CD8-positive, alpha-beta memory T cell (primary cell): ENCODE measurements around the gene GPR158. TPM values are rescaled to one million over a fixed set of nuclear protein-coding genes. Genes with fewer than 3 reads are reported as not detected.
"Not testable (repeated sequence)": the region's sequence is repeated elsewhere in the genome, so short reads cannot be mapped to it uniquely, and the experiment has no call there.

Experiments
- CTCF ChIA-PET: fragments of 350-600 bp; sonication (Branson Sonifier 250); formaldehyde crosslinking; loops from one replicate; lab custom pipeline; 2021; ENCODE audit warnings: antibody characterized with exemption; lab: Charles Lee
- POLR2A ChIA-PET: fragments of 350-600 bp; sonication (Branson Sonifier 250); formaldehyde crosslinking; loops from one replicate; lab custom pipeline; 2021; ENCODE audit warnings: antibody characterized with exemption; lab: Charles Lee
- DNase-seq, 5 donors: peaks; one replicate each; pipeline versions ENCODE4 v3.0.0 to v3.0.0-alpha.2; 2020 to 2022; ENCODE audit warnings: mixed read lengths in 1 of 5
- H3K27ac ChIP-seq: one replicate; pipeline ENCODE4 v1.7.0; 2013; ENCODE audit warnings: low read depth, mild to moderate bottlenecking, low read length, moderate library complexity
- H3K27me3 ChIP-seq: 2 replicates; pipeline ENCODE4 v1.7.0; 2013; ENCODE audit warnings: low read length, mild to moderate bottlenecking; ENCODE audit not compliant: insufficient read depth, poor library complexity, severe bottlenecking
- H3K36me3 ChIP-seq: 2 replicates; pipeline ENCODE4 v1.7.0; 2013; ENCODE audit warnings: mild to moderate bottlenecking, low read length, moderate library complexity; ENCODE audit not compliant: insufficient read depth
- H3K4me1 ChIP-seq: 2 replicates; pipeline ENCODE4 v1.7.0; 2013; ENCODE audit warnings: mild to moderate bottlenecking, low read length, moderate library complexity; ENCODE audit not compliant: insufficient read depth
- H3K4me3 ChIP-seq: 2 replicates; pipeline ENCODE4 v1.7.0; 2013; ENCODE audit warnings: mild to moderate bottlenecking, low read length
- H3K9me3 ChIP-seq: 2 replicates; pipeline ENCODE4 v1.7.0; 2013; ENCODE audit warnings: mild to moderate bottlenecking, low read length
- H3K27ac Mint-ChIP-seq, 8 donors: one replicate each; pipeline ENCODE4 v1.8.0; 2020 to 2021; ENCODE audit warnings: mixed read lengths in 8 of 8, mild to moderate bottlenecking in 6 of 8, inconsistent platforms in 3 of 8, moderate library complexity in 3 of 8
- H3K27me3 Mint-ChIP-seq, 2 donors: one replicate each; pipeline ENCODE4 v1.8.0; 2020 to 2021; ENCODE audit warnings: mixed read lengths in 2 of 2, mild to moderate bottlenecking in 1 of 2, moderate library complexity in 1 of 2
- H3K36me3 Mint-ChIP-seq, 3 donors: one replicate each; pipeline ENCODE4 v1.8.0; 2020 to 2021; ENCODE audit warnings: mixed read lengths in 3 of 3, inconsistent platforms in 1 of 3, mild to moderate bottlenecking in 1 of 3
- H3K4me1 Mint-ChIP-seq, 3 donors: one replicate each; pipeline ENCODE4 v1.8.0; 2020 to 2021; ENCODE audit warnings: mixed read lengths in 3 of 3, inconsistent platforms in 1 of 3, mild to moderate bottlenecking in 1 of 3
- H3K4me3 Mint-ChIP-seq, 7 donors: one replicate each; pipeline ENCODE4 v1.8.0; 2020 to 2021; ENCODE audit warnings: mixed read lengths in 7 of 7, mild to moderate bottlenecking in 6 of 7, moderate library complexity in 4 of 7, inconsistent platforms in 2 of 7
- H3K9me3 Mint-ChIP-seq, 5 donors: one replicate each; pipeline ENCODE4 v1.8.0; 2020 to 2022; ENCODE audit warnings: mixed read lengths in 5 of 5, mild to moderate bottlenecking in 3 of 5, moderate library complexity in 2 of 5, inconsistent platforms in 1 of 5
- polyA plus RNA-seq: library from polyadenylated mRNA; unstranded; fragments of 300-500 nt; fragmentation: Illumina TruSeq; gene quantifications from one replicate; pipeline ENCODE4 v1.2.3, GENCODE V29; 2021
- total RNA-seq, 2 experiments: library from RNA; stranded (reverse); gene quantifications; one replicate each; pipeline ENCODE4 v1.2.3, GENCODE V29; 2021

The GPR158 gene
- total and polyA plus RNA-seq, 3 experiments from 2014 or later, result not detected

DNA sequence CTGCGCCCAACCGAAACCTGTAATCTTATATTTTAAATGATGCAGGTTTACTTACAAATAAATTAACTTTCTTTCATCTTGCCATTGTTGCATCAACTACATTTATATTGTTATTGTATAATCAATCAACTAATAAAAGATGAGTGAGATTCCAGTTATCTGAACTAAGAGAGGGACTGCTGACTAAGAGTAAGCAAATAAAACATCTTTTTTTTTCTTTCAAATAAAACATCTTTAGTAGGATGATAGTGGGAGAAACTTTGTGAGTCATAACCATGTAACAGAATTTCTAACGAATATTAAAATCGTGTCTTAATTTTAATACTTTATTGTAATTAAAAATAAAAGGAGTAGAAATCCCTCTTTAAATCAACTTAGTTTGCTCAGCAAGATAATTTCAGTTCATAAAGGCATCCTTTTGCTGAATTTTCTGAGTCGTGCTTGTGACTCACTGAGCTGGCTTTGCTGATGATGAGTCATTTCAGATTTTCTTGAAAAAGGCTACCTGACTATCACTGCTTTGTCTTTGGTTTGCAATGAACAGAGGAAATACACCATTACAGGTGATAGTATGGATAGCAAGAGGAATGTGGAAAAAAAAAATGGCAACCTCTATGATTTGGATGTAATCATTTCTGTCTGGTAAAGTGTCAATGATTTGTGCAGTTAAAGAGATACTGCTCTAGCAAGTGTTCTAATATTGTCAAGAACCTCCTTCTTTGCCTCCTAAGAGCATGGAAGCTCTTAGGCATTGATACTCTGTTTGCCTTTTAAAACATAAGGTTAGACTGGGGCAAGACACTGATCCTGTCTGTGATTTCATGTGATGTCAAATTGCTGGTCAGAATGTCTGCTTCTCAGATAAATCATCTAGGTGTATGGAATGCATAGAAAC lies 119.5 kb downstream of the GPR158 start:
- POLR2A ChIA-PET, result no interaction called here
- no peak overlapping the region for H3K4me3 Mint-ChIP-seq
- CTCF ChIA-PET, result no interaction called here
- DNase-seq, result no peak
- peaks cover 0 to 6% (median 0%) of the 10 kb centered on the region in 5 donors for H3K9me3 Mint-ChIP-seq
- no peak overlapping the region for H3K27ac ChIP-seq
- H3K36me3 Mint-ChIP-seq, result no peaks in the 10 kb centered on the region
- no peaks in the 10 kb centered on the region for H3K4me1 ChIP-seq
- no peaks in the 10 kb centered on the region for H3K4me1 Mint-ChIP-seq
- H3K27me3 ChIP-seq, result no peaks in the 10 kb centered on the region
- H3K36me3 ChIP-seq, result no peaks in the 10 kb centered on the region
- H3K27me3 Mint-ChIP-seq, result no peaks in the 10 kb centered on the region
- no peak overlapping the region for H3K27ac Mint-ChIP-seq
- no peak overlapping the region for H3K4me3 ChIP-seq
- H3K9me3 ChIP-seq, result no peaks in the 10 kb centered on the region

DNA sequence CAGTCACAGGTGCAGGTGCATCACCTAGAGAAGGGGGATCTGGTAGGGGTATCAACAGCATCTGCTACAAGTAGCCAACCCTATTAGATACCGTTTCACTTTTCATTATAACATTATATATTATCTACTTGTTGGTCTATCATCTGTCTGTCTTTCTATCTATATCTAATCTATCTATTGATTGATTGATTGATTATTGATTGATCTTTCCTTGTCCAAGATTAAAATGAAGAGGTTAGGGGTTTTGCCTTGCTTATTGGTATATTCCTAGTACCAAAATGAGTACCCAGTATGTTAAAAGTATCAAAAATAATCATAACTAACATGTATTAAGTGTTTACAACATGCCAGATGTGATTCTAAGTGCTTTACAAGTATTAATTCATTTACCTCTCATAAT lies 121.5 kb downstream of the GPR158 start:
- Histone ChIP-seq H3K27me3 (no peaks in the 10 kb centered on the region), H3K27ac (no peak overlapping the region), H3K4me1 (no peaks in the 10 kb centered on the region), H3K36me3 (no peaks in the 10 kb centered on the region), H3K4me3 (no peak overlapping the region), H3K9me3 (no peaks in the 10 kb centered on the region)
- no peaks in the 10 kb centered on the region for H3K4me1 Mint-ChIP-seq
- no peaks in the 10 kb centered on the region for H3K27me3 Mint-ChIP-seq
- no peak overlapping the region for H3K4me3 Mint-ChIP-seq
- H3K36me3 Mint-ChIP-seq, result no peaks in the 10 kb centered on the region
- DNase-seq, result no peak
- CTCF ChIA-PET, result no interaction called here
- POLR2A ChIA-PET, result no interaction called here
- peaks cover 0 to 6% (median 0%) of the 10 kb centered on the region in 5 donors for H3K9me3 Mint-ChIP-seq
- no peak overlapping the region for H3K27ac Mint-ChIP-seq

DNA sequence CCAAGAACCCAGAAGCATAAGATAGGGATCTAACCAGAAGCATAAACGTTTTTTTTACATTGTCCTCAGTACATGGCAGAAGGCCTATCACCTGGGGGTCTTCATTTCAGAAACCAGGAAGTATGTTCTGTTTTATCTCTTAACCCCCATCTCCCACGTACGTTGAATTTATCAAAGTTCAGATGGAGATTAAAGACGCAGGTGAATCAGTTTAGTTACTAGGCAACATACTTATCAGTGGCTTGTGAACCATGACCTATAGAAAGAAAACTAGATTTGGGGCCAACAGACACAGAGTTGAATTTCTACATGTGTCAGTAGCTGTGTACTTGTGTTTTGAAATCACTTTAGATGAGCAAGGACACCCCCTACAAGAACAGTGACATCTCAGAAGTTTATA lies 122.7 kb downstream of the GPR158 start:
- POLR2A ChIA-PET, result no interaction called here
- H3K27ac Mint-ChIP-seq, result no peak overlapping the region
- CTCF ChIA-PET, result no interaction called here

DNA sequence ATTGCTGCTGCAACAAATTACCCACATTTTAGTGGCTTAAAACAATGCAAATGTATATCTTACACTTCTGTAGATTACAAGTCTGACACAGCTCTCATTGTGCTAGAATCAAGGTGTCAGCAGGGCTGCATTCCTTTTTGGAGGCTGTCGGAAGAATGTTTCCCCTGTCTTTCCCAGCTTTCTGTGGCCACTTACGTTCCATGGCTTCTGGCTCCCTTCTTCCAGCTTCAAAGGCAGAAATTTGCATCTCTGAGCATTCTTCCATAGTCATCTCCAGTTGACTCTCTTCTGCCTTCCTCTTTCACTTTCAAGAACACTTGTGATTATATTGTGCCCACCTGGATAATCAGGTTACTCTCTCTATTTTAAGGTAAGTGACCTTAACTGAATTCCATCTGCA lies 125.3 kb downstream of the GPR158 start:
- Histone ChIP-seq H3K27me3 (no peaks in the 10 kb centered on the region), H3K4me3 (no peak overlapping the region), H3K36me3 (no peaks in the 10 kb centered on the region), H3K27ac (no peak overlapping the region), H3K4me1 (no peaks in the 10 kb centered on the region), H3K9me3 (no peaks in the 10 kb centered on the region)
- Mint-ChIP-seq H3K4me3 (no peak overlapping the region), H3K9me3 (peaks cover 0 to 7% (median 2%) of the 10 kb centered on the region in 5 donors), H3K4me1 (no peaks in the 10 kb centered on the region), H3K27ac (no peak overlapping the region), H3K27me3 (no peaks in the 10 kb centered on the region), H3K36me3 (no peaks in the 10 kb centered on the region)
- no peak for DNase-seq
- POLR2A ChIA-PET, result no interaction called here
- CTCF ChIA-PET, result no interaction called here

More for the DNA sequence above, 122.7 kb downstream of the GPR158 start:
- Histone ChIP-seq H3K27ac (no peak overlapping the region), H3K4me3 (no peak overlapping the region), H3K36me3 (no peaks in the 10 kb centered on the region), H3K9me3 (no peaks in the 10 kb centered on the region), H3K4me1 (no peaks in the 10 kb centered on the region), H3K27me3 (no peaks in the 10 kb centered on the region)
- Mint-ChIP-seq H3K4me3 (no peak overlapping the region), H3K36me3 (no peaks in the 10 kb centered on the region), H3K4me1 (no peaks in the 10 kb centered on the region), H3K9me3 (peaks cover 0 to 7% (median 0%) of the 10 kb centered on the region in 5 donors), H3K27me3 (no peaks in the 10 kb centered on the region)
- no peak for DNase-seq

DNA sequence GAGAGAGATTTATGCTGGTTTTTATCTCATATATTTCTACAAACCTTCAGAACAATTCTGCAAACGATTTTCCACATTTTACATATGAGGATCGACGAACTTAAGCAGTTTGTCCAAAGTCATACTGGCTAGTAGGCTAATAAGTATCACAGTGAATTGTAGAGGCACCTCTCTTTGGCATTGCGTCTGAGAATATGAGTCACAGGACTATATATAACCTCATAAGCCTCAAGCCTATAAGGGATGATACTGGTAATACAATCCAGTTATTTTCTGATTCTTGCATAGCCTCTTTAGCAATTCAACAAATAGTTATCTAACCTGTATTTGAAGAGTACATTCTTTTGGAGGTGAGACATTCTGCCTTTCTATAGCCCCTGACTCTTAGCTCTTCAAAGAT lies 129.8 kb downstream of the GPR158 start:
- Histone ChIP-seq H3K36me3 (no peaks in the 10 kb centered on the region), H3K27me3 (no peaks in the 10 kb centered on the region), H3K4me1 (no peaks in the 10 kb centered on the region), H3K9me3 (no peaks in the 10 kb centered on the region), H3K27ac (no peak overlapping the region), H3K4me3 (no peak overlapping the region)
- Mint-ChIP-seq H3K4me3 (no peak overlapping the region), H3K4me1 (no peaks in the 10 kb centered on the region), H3K36me3 (no peaks in the 10 kb centered on the region), H3K27me3 (no peaks in the 10 kb centered on the region), H3K9me3 (peaks cover 2 to 15% (median 7%) of the 10 kb centered on the region in 5 donors), H3K27ac (no peak overlapping the region)
- ChIA-PET POLR2A (no interaction called here), CTCF (no interaction called here)
- no peak for DNase-seq

DNA sequence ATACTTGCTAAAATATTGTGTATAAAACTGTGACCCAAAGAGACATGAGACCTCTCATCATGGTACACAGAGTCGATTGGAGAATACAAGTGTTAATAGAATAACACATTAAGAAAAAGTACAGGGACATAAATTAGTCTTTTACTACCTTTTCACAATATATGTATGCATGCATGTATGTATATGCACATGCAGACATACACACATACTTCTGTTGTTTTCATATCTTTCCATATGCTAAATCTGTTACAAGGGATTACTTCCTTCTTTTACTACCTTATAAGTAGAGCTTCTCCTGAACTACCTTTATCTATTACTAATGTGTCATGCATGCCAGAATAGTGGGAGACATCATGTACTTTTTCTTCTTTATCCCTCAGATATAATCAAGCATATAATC lies 131.6 kb downstream of the GPR158 start:
- Histone ChIP-seq H3K27ac (no peak overlapping the region), H3K9me3 (no peaks in the 10 kb centered on the region), H3K27me3 (no peaks in the 10 kb centered on the region), H3K4me3 (no peak overlapping the region), H3K36me3 (no peaks in the 10 kb centered on the region), H3K4me1 (no peaks in the 10 kb centered on the region)
- Mint-ChIP-seq H3K27ac (no peak overlapping the region), H3K4me3 (no peak overlapping the region), H3K9me3 (peaks cover 2 to 15% (median 9%) of the 10 kb centered on the region in 5 donors), H3K4me1 (no peaks in the 10 kb centered on the region), H3K36me3 (no peaks in the 10 kb centered on the region), H3K27me3 (no peaks in the 10 kb centered on the region)
- no peak for DNase-seq
- ChIA-PET CTCF (no interaction called here), POLR2A (no interaction called here)

DNA sequence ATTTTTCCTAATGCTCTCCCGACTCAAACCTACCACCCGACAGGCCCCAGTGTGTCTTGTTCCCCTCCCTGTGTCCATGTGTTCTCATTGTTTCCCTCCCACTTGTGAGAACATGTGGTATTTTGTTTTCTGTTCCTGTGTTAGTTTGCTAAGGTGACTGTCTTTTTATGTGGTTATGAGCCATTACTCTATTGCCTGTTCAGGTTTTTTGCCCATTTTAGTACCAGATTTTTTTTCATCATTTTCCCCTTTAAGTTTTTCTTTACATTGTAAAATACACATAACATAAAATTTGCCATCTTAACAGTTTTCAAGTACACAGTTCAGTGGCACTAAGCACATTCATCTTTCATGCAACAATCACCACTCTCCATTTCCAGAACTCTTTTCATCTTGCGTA lies 133.5 kb downstream of the GPR158 start:
- H3K4me1 ChIP-seq, result no peaks in the 10 kb centered on the region
- H3K27me3 Mint-ChIP-seq, result no peaks in the 10 kb centered on the region

DNA sequence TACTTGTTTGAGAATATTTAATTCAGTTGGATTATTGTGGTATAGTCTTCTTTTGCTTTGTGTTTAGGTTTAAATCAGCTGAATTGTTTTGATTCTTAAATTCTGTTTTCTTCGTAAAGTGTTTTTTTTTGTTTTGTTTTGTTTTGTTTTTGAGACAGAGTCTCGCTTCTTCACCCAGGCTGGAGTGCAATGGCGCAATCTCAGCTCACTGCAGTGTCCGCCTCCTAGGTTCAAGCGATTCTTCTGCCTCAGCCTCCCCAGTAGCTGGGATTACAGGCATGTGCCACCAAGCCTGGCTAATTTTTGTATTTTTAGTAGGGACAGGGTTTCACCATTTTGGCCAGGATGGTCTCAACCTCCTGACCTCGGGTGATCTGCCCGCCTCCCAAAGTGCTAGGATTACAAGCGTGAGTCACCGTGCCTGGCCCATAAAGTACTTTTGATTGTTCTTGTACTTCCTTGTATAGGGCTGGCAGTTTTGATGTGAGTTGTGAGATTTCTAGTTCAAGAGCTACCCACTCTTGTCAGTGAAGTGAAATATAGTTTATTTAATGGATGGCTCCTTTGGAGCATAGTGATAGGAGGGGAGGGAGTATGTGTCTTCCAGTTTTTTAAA lies 142.9 kb downstream of the GPR158 start:
- H3K27ac Mint-ChIP-seq, POLR2A ChIA-PET, H3K4me1 ChIP-seq, H3K27me3 ChIP-seq, H3K36me3 Mint-ChIP-seq, H3K36me3 ChIP-seq, H3K27me3 Mint-ChIP-seq, DNase-seq, CTCF ChIA-PET, H3K27ac ChIP-seq, H3K4me3 Mint-ChIP-seq, H3K9me3 ChIP-seq, H3K4me1 Mint-ChIP-seq, H3K4me3 ChIP-seq: not testable (repeated sequence)
- peaks cover 0 to 14% (median 2%) of the 10 kb centered on the region in 5 donors for H3K9me3 Mint-ChIP-seq

More for the DNA sequence above, 133.5 kb downstream of the GPR158 start:
- no peak overlapping the region for H3K27ac ChIP-seq
- peaks cover 2 to 22% (median 9%) of the 10 kb centered on the region in 5 donors for H3K9me3 Mint-ChIP-seq
- H3K27me3 ChIP-seq, result no peaks in the 10 kb centered on the region
- no peak overlapping the region for H3K4me3 ChIP-seq
- H3K36me3 ChIP-seq, result no peaks in the 10 kb centered on the region
- H3K36me3 Mint-ChIP-seq, result no peaks in the 10 kb centered on the region
- DNase-seq, result no peak
- CTCF ChIA-PET, result no interaction called here
- POLR2A ChIA-PET, result no interaction called here
- no peaks in the 10 kb centered on the region for H3K4me1 Mint-ChIP-seq
- no peaks in the 10 kb centered on the region for H3K9me3 ChIP-seq
- H3K4me3 Mint-ChIP-seq, result no peak overlapping the region
- H3K27ac Mint-ChIP-seq, result no peak overlapping the region
